Esophagus muscularis mucosa (tissue), 4 donors: ENCODE data around the gene TAAR5. TPM values are rescaled to one million over a fixed set of nuclear protein-coding genes. Genes with fewer than 3 reads are reported as not detected.

Experiments used
- DNase-seq: peaks from one replicate; pipeline ENCODE4 v3.0.0-alpha.2; 2017; ENCODE audit errors: extremely low spot score
- H3K27ac ChIP-seq, 4 donors: fragments of 200-600 bp; sonication (generic); replicated peaks in 1 of 4; 1 replicate in 3 of 4; 2 replicates in 1 of 4; pipeline ENCODE4 v1.5.1; 2016 to 2019; ENCODE audit warnings: mild to moderate bottlenecking in 1 of 4
- H3K27me3 ChIP-seq, 4 donors: fragments of 200-600 bp; sonication (generic); one replicate each; pipeline versions ENCODE4 v1.5.1 to v1.6.0; 2016 to 2019
- H3K36me3 ChIP-seq, 4 donors: fragments of 200-600 bp; sonication (generic); one replicate each; pipeline ENCODE4 v1.5.1; 2016 to 2019
- H3K4me1 ChIP-seq, 4 donors: fragments of 200-600 bp; sonication (generic); one replicate each; pipeline ENCODE4 v1.5.1; 2016 to 2019
- H3K4me3 ChIP-seq, 4 donors: fragments of 200-600 bp; sonication (generic); 1 replicate in 2 of 4; 2 replicates in 2 of 4; pipeline ENCODE4 v1.5.1; 2016 to 2019; ENCODE audit warnings: mild to moderate bottlenecking in 4 of 4, moderate library complexity in 1 of 4
- H3K9me3 ChIP-seq, 4 donors: fragments of 200-600 bp; sonication (generic); 1 replicate in 3 of 4; 2 replicates in 1 of 4; pipeline ENCODE4 v1.5.1; 2016 to 2019
- EP300 ChIP-seq: sonication (generic); formaldehyde crosslinking; IDR thresholded peaks from one replicate; pipeline ENCODE4 v1.6.1; 2017; ENCODE audit warnings: antibody characterized with exemption
- POLR2A ChIP-seq: fragments of 450-650 bp; IDR thresholded peaks from one replicate; pipeline ENCODE4 v1.6.1; 2017; ENCODE audit warnings: antibody characterized with exemption, moderate library complexity, mild to moderate bottlenecking, low read depth
- POLR2AphosphoS5 ChIP-seq, 2 donors: sonication (generic); formaldehyde crosslinking; IDR thresholded peaks; one replicate each; pipeline ENCODE4 v1.6.1; 2017; ENCODE audit warnings: antibody characterized with exemption in 2 of 2
- WGBS: methylation state at CpG from one replicate; pipeline ENCODE4 v1.1.5; 2018; 5-methylcytosine and 5-hydroxymethylcytosine counted together
- intact Hi-C: fragments of 100-400 bp; cut with DNase I; formaldehyde crosslinking; loops from one replicate; pipeline ENCODE4 v1.15.1; 2023
- total RNA-seq, 4 donors: library from RNA; depleted of rRNA; stranded (reverse); fragments of >200 nt; gene quantifications; one replicate each; pipeline versions ENCODE4 v1.1.0 to v1.2.1, GENCODE V29; 2016
- TF ChIP-seq, protein P1 (sequence below), 3 experiments: fragments of 200-600 bp in 2 of 3; fragments of 450-650 bp in 1 of 3; sonication (generic) in 2 of 3; IDR thresholded peaks; one replicate each; pipeline ENCODE4 v1.5.1; 2017 to 2019; ENCODE audit warnings: antibody characterized with exemption in 3 of 3, mild to moderate bottlenecking in 2 of 3, moderate library complexity in 1 of 3

The TAAR5 gene
- total RNA-seq, 4 donors from 2014 or later = not detected

GRCh38 chr6:132624175-132624574 is 34.6 kb upstream of the TAAR5 start, which contains the start of gene TAAR2:
TAAR2 (minus strand) TSS chr6:132624275; CDS start chr6:132624275, 0 bp downstream.
- DNase-seq = no peak
- Histone ChIP-seq H3K27me3 (peaks cover 0 to 5% (median 0%) of the 10 kb centered on the region in 4 donors), H3K4me3 (no peak within 1 kb of the TSS), H3K9me3 (peaks cover 0 to 5% (median 0%) of the 10 kb centered on the region in 4 donors), H3K36me3 (no peaks in the 10 kb centered on the region), H3K4me1 (no peaks in the 10 kb centered on the region), H3K27ac (no peak within 1 kb of the TSS)
- no peak for TF ChIP-seq EP300
- intact Hi-C loops = no loop called here
- 89% methylated on average over 6 of the region's 6 CpGs for WGBS

- no peaks in the 10 kb centered on the region for H3K4me1 ChIP-seq
- no peak for TF ChIP-seq POLR2AphosphoS5 (IDR thresholded peaks at IDR 0.05)
- no peak for TF ChIP-seq POLR2A
- no peak for TF ChIP-seq EP300
- TF ChIP-seq, protein P1, sequence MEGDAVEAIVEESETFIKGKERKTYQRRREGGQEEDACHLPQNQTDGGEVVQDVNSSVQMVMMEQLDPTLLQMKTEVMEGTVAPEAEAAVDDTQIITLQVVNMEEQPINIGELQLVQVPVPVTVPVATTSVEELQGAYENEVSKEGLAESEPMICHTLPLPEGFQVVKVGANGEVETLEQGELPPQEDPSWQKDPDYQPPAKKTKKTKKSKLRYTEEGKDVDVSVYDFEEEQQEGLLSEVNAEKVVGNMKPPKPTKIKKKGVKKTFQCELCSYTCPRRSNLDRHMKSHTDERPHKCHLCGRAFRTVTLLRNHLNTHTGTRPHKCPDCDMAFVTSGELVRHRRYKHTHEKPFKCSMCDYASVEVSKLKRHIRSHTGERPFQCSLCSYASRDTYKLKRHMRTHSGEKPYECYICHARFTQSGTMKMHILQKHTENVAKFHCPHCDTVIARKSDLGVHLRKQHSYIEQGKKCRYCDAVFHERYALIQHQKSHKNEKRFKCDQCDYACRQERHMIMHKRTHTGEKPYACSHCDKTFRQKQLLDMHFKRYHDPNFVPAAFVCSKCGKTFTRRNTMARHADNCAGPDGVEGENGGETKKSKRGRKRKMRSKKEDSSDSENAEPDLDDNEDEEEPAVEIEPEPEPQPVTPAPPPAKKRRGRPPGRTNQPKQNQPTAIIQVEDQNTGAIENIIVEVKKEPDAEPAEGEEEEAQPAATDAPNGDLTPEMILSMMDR (IDR thresholded peaks at IDR 0.05) = no peak
- H3K27me3 ChIP-seq = peaks cover 0 to 5% (median 0%) of the 10 kb centered on the region in 4 donors
- DNase-seq = no peak
- 35% methylated on average over 6 of the region's 6 CpGs for WGBS
- H3K36me3 ChIP-seq = no peaks in the 10 kb centered on the region
- H3K4me3 ChIP-seq = no peak overlapping the region
- intact Hi-C loops = no loop called here
- no peak overlapping the region for H3K27ac ChIP-seq
- peaks cover 0 to 5% (median 0%) of the 10 kb centered on the region in 4 donors for H3K9me3 ChIP-seq
Measured at GRCh38 chr6:132623106-132623845, 33.7 kb upstream of the TAAR5 start.

DNA sequence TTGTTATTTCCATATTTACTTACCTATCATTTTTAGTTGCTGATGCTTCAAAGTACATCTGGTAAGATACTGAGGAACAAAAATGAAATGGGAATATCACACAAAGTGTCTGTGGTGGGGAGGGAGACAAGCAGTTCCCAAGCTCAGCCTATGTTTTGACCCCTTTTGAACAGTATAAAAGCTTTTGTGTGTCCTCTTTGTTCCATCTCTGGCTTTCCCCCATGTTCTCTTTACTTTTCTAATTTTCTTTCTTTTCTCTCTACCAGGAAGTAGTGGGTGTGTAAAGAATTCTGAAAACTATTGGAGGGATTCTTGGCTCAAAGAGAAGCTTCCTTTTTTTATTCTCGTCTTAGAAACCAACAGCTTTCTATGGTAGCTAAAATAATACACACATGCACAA is 27.1 kb upstream of the TAAR5 start:
- no peaks in the 10 kb centered on the region for H3K9me3 ChIP-seq
- no peak overlapping the region for H3K4me3 ChIP-seq
- 34% methylated on average over 1 of the region's 1 CpG for WGBS
- H3K27me3 ChIP-seq = no peaks in the 10 kb centered on the region
- no peak for DNase-seq
- intact Hi-C loops = no loop called here
- TF ChIP-seq POLR2AphosphoS5 (IDR thresholded peaks at IDR 0.05) (no peak), EP300 (no peak), POLR2A (no peak)
- TF ChIP-seq, protein P1 (IDR thresholded peaks at IDR 0.05) = no peak
- H3K36me3 ChIP-seq = no peaks in the 10 kb centered on the region
- H3K4me1 ChIP-seq = no peaks in the 10 kb centered on the region
- H3K27ac ChIP-seq = no peak overlapping the region

DNA sequence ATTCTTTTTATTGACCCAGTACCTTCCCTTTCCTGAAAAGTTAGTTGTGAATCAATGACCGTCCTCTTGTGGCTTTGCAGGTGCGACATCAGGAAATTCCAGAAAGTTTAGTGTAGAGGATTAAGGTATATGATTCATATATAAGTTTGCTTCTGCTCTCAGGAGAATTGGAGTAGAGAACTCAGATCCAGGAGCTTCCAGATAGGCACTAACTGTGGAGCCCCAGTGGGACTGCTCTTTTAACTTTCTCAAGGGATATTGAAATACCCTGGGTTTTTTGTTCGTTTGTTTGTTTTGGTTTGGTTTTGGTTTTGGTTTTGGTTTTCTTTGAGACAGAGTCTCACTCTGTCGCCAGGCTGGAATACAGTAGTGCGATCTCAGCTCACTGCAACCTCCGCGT is 25.0 kb upstream of the TAAR5 start:
- Histone ChIP-seq H3K36me3 (no peaks in the 10 kb centered on the region), H3K27ac (no peak overlapping the region), H3K9me3 (no peaks in the 10 kb centered on the region), H3K4me3 (no peak overlapping the region), H3K27me3 (no peaks in the 10 kb centered on the region), H3K4me1 (no peaks in the 10 kb centered on the region)
- no peak for TF ChIP-seq EP300
- no peak for TF ChIP-seq POLR2A
- no peak for TF ChIP-seq POLR2AphosphoS5 (IDR thresholded peaks at IDR 0.05)
- TF ChIP-seq, protein P1 (IDR thresholded peaks at IDR 0.05) = no peak
- intact Hi-C loops = no loop called here
- no peak for DNase-seq
- 86% methylated on average over 6 of the region's 7 CpGs for WGBS

- Histone ChIP-seq H3K27ac (no peak overlapping the region), H3K4me3 (no peak overlapping the region), H3K27me3 (no peaks in the 10 kb centered on the region), H3K4me1 (no peaks in the 10 kb centered on the region), H3K36me3 (no peaks in the 10 kb centered on the region), H3K9me3 (no peaks in the 10 kb centered on the region)
- WGBS = 72% methylated on average over 3 of the region's 4 CpGs
- no peak for DNase-seq
- intact Hi-C loops = no loop called here
- TF ChIP-seq POLR2A = no peak
- TF ChIP-seq POLR2AphosphoS5 (IDR thresholded peaks at IDR 0.05) = no peak
- no peak for TF ChIP-seq EP300
- TF ChIP-seq, protein P1 (IDR thresholded peaks at IDR 0.05) = no peak
Measured at GRCh38 chr6:132612449-132613108, 23.0 kb upstream of the TAAR5 start.
